GM19351 (cell line): ENCODE results near the gene ENDOD1.

ENCODE experiments used
- ATAC-seq: cut with Tn5 transposase; IDR thresholded peaks from one replicate; pipeline ENCODE4 v1.9.1; 2021; ENCODE audit warnings: mild to moderate bottlenecking, moderate library complexity; ENCODE audit not compliant: unreplicated experiment

ENDOD1 gene

GRCh38 chr11:95163106-95163505 lies 73.5 kb downstream of the ENDOD1 start:
- no peak for ATAC-seq

GRCh38 chr11:95165638-95166037 lies 76.0 kb downstream of the ENDOD1 start:
- no peak for ATAC-seq

GRCh38 chr11:95166781-95167180 lies 77.1 kb downstream of the ENDOD1 start:
- ATAC-seq = no peak

GRCh38 chr11:95170294-95170693 lies 80.6 kb downstream of the ENDOD1 start:
- ATAC-seq = no peak

GRCh38 chr11:95175818-95176380 lies 86.3 kb downstream of the ENDOD1 start:
- ATAC-seq = no peak
